GM12891 (cell line): Measurements from ENCODE around the gene ATP2B2.

ENCODE experiments used
- DNase-seq: peaks from one replicate; pipeline ENCODE4 v3.0.0; 2011; ENCODE audit warnings: low spot score; ENCODE audit not compliant: insufficient read length
- FAIRE-seq: peaks from 2 replicates; lab custom pipeline; 2011; peaks lifted over from hg19 to GRCh38; lab: Jason Lieb, UNC
- PAX5 ChIP-seq: IDR thresholded peaks from 2 replicates; pipeline ENCODE4 v1.6.1; 2011; ENCODE audit warnings: low read length, moderate library complexity, mild to moderate bottlenecking; ENCODE audit not compliant: insufficient read depth, severe bottlenecking
- POLR2A ChIP-seq: IDR thresholded peaks from 2 replicates; pipeline ENCODE4 v1.6.1; 2011; ENCODE audit warnings: low read depth, low read length, control low read depth
- POLR2AphosphoS5 ChIP-seq: IDR thresholded peaks from 2 replicates; pipeline ENCODE4 v1.6.1; 2011; ENCODE audit warnings: low read depth, low read length, control low read depth
- POU2F2 ChIP-seq: IDR thresholded peaks from 2 replicates; pipeline ENCODE4 v1.6.1; 2011; ENCODE audit warnings: low read depth, mild to moderate bottlenecking, control low read depth, low read length, moderate library complexity
- SPI1 ChIP-seq: IDR thresholded peaks from 2 replicates; pipeline ENCODE4 v1.6.1; 2011; ENCODE audit warnings: low read depth, low read length, control low read depth
- TAF1 ChIP-seq: IDR thresholded peaks from 2 replicates; pipeline ENCODE4 v1.6.1; 2011; ENCODE audit warnings: low read depth, low read length, control low read depth

Gene ATP2B2

DNA sequence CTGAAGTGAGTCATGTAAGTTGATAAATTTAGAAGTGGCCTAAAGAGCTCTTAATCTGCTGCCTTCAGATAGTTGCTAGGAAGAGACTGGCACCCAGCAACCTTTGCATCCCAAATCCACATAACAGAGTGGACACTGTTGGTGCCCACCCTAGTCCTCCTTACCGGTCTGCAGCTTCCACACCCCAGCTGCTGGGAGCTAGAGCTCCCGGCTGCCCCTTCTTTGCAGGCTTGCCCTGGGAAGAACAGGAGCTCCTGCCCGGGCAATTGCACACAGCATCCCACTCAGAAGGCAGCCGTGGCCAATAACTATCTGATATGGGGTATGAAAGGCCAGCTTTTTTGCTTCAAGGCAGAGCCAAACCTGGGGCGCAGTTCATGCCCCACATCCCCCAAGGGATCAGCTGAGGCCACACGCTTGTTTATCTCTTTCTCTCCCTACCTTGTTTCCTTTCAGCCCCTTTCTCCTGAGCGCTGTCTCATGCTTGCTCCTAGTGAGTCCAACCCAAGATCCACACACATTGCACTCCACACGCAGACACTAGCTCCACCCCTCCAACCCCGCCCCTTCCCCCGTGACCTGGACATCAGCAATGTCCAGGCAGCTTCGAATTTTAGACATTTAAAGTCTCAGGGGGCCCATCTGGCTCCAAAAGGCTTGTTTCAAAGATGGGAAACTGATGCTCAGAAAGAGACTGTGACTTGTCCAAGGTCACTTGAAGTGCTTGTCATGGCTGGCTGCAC is 9.1 kb downstream of the ATP2B2 start:
- FAIRE-seq = no peak
- no peak for DNase-seq
- TF ChIP-seq SPI1 (no peak), PAX5 (no peak), POU2F2 (no peak), POLR2AphosphoS5 (no peak), TAF1 (no peak), POLR2A (no peak)

GRCh38 chr3:10495614-10496013 is 9.8 kb downstream of the ATP2B2 start:
- DNase-seq (no peak), FAIRE-seq (no peak)
- TF ChIP-seq PAX5 = no peak
- no peak for TF ChIP-seq POLR2A
- TF ChIP-seq POLR2AphosphoS5 = no peak
- TF ChIP-seq POU2F2 = no peak
- no peak for TF ChIP-seq TAF1
- TF ChIP-seq SPI1 = no peak

DNA sequence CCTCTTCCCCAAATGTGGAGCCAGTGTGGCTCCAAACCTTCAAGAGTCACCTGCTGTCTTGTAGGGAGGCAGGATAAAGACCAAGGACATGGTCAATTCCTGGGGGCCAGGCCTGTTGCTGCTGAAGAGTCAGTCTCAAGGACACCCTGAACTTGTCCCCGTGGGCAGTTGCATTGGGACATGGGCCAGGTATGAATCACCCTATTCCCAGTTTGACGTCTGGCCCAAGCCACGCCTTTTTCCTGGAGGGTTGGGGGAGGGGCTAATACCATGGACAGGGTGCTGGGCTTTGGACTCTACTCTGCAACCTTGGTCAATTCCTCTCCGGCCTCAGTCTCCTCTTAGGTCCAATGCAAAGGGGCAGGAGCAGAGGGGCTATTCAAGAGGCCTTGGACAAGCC is 10.4 kb downstream of the ATP2B2 start:
- no peak for TF ChIP-seq SPI1
- no peak for TF ChIP-seq POLR2A
- TF ChIP-seq TAF1 = no peak
- TF ChIP-seq PAX5 = no peak
- TF ChIP-seq POU2F2 = no peak
- FAIRE-seq (no peak), DNase-seq (no peak)

DNA sequence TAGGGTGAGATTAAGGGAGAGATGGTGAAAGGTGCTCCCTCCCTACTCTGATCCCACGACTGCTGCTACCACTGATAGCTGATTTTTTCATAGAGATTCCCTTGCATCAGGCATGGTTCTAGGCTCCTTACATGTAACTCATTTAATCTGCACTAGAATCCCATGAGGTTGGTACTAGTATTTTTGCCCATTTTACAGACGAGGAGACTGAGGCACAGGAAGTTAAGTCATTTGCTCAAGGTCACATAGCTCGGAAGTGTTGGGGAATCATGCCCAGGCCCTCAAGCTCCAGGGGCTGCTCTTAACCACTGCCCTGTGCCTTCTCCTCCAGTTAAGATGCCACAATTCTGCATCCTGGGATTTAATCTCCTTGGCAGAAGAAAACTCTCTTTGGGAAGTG is 11.2 kb downstream of the ATP2B2 start:
- FAIRE-seq = no peak
- TF ChIP-seq POLR2AphosphoS5 (no peak), SPI1 (no peak), TAF1 (no peak), PAX5 (no peak), POLR2A (no peak), POU2F2 (no peak)
- no peak for DNase-seq

DNA sequence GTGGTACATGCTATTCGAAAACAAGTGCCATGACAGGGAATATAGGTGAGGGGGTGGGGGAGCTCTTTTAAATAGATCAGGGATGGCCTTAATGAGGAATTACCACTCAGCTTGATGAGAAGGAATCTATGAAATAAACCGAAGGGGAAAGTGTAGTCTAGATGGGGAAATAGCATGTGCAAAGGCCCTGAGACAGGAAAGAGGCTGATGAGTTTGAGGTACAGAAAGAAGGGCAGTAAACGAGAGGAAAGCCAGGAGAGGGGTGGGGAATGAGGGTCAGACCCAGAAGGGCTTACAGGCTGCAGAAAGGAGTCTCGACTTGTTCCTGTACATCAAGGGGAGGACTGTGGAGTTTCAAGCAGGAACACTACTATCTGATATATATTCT is 12.2 kb downstream of the ATP2B2 start:
- FAIRE-seq (no peak), DNase-seq (no peak)
- TF ChIP-seq POLR2AphosphoS5 (no peak), TAF1 (no peak), SPI1 (no peak), PAX5 (no peak), POU2F2 (no peak), POLR2A (no peak)

DNA sequence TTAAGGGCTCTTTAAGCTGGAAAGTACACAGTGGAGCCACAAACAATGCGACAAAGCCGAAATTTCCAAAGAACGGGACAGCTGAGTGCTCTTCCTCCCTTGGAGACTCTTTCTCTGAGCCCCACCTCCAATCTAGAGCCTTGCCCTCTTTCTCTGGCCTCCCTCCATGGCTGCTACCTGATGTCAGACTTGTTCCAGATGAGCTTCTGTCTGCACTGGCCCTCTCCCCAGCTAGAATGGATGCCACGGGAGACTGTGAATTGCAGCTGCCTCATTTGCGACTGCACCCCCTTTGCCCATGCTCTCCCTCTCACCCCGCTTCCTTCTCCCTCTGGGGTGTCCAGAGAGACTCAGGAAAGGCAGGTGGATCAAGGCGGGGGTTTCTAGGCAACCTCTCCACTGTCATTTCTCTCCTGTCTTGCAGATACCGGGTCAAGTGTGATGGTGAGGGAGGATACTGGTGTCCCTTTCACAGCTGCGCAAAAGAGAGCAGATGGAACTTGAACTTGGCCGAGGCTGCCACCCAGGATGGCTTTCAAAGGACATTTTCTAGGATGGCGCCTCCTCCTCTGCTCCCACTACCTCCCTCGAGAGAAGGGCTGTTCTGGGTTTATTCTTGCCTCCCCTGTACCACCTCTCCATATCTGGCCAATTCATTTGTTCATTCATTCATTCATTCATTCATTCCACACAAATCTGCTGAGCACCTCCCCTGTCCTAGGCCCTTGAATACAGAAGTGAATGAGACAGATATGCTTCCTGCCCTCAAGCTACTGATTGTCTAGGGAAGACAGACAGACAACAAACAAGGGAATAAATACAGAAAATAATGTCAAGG is 12.8 kb downstream of the ATP2B2 start:
- no peak for FAIRE-seq
- TF ChIP-seq POLR2A (no peak), TAF1 (no peak)
- no peak for DNase-seq

DNA sequence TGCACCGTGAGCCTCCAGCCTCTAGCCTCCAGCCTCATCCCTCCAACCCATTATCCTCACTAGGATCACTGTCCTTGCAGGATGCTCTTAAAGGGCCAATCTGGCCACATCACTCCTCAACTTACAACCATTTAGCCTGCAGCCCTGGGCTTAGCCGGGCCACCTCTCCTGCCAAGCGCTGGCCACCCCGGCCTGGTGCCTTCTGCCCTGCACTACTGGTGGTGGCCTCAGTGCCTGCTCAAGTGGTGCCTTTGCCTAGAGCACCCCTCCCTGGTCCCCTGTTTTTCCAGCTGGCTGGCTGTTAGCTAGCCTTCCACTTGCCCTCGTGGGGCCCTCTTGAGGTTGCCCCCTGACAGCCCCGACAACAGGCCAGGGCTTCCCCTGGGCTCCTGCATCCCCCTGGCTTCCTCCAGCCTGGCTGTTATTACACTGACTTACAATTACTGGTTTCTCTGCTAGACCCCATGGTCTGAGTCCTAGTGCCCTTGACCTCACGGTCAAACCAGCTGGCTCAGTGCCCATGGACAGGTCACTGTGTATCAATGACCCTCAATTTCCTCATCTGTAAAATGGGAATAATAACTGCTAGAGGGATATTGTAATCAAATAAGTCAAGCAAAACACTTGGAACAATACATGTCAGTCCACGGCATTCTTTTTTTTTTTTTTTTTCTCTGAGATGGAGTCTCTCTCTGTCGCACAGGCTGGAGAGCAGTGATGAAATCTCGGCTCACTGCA is 15.5 kb downstream of the ATP2B2 start:
- DNase-seq = no peak
- TF ChIP-seq PAX5 (no peak), SPI1 (no peak), POU2F2 (no peak), POLR2A (no peak), POLR2AphosphoS5 (no peak), TAF1 (no peak)
- FAIRE-seq = no peak

- TF ChIP-seq POLR2A = no peak
- no peak for TF ChIP-seq POU2F2
- no peak for TF ChIP-seq PAX5
- no peak for TF ChIP-seq POLR2AphosphoS5
- TF ChIP-seq TAF1 = no peak
- no peak for TF ChIP-seq SPI1
- no peak for FAIRE-seq
- DNase-seq = no peak
Measured at GRCh38 chr3:10487988-10488633, 17.3 kb downstream of the ATP2B2 start.
